SJSA1 (cell line): ENCODE measurements around the gene IRF5. TPM values are rescaled to one million over a fixed set of nuclear protein-coding genes. Genes with fewer than 3 reads are reported as not detected.
"Not testable (repeated sequence)": the region's sequence is repeated elsewhere in the genome, so short reads cannot be mapped to it uniquely, and the experiment has no call there.

Experiments used
- DNase-seq, 2 experiments: peaks; one replicate each; pipeline ENCODE4 v3.0.0-alpha.2; 2015 to 2020; ENCODE audit warnings: low spot score in 2 of 2, low read depth in 1 of 2
- H3K27ac ChIP-seq: fragments of 250-450 bp; sonication (Bioruptor Pico); 2 replicates; pipeline ENCODE4 v1.5.1; 2020; ENCODE audit warnings: mild to moderate bottlenecking, moderate library complexity
- H3K27me3 ChIP-seq: fragments of 250-450 bp; sonication (Bioruptor Pico); replicated peaks from 2 replicates; pipeline ENCODE4 v1.5.1; 2020; ENCODE audit warnings: mild to moderate bottlenecking, moderate library complexity
- H3K36me3 ChIP-seq: fragments of 250-450 bp; sonication (Bioruptor Pico); 2 replicates; pipeline ENCODE4 v1.5.1; 2020; ENCODE audit warnings: mild to moderate bottlenecking
- H3K4me1 ChIP-seq: fragments of 250-450 bp; sonication (Bioruptor Pico); replicated peaks from 2 replicates; pipeline ENCODE4 v1.6.1; 2021; ENCODE audit warnings: mild to moderate bottlenecking
- H3K4me3 ChIP-seq: fragments of 250-450 bp; sonication (Bioruptor Pico); 2 replicates; pipeline ENCODE4 v1.5.1; 2020; ENCODE audit warnings: mild to moderate bottlenecking
- H3K9me3 ChIP-seq: fragments of 250-450 bp; sonication (Bioruptor Pico); replicated peaks from 2 replicates; pipeline ENCODE4 v1.5.1; 2020; ENCODE audit warnings: mild to moderate bottlenecking
- total RNA-seq: library from RNA; depleted of rRNA; stranded (reverse); fragments of >200 nt; shearing (Covaris generic); gene quantifications from 2 replicates; pipeline ENCODE4 v1.2.3, GENCODE V29; 2014

IRF5 gene
- total RNA-seq, 1 experiment from 2014 or later, result 0.08 TPM

- Histone ChIP-seq H3K36me3 (peaks cover 70% of the 10 kb centered on the region), H3K27me3 (no peaks in the 10 kb centered on the region)
Observed at GRCh38 chr7:128961030-128961659, 23.4 kb downstream of the IRF5 start.

GRCh38 chr7:128962899-128963298 is 25.2 kb downstream of the IRF5 start:
- H3K36me3 ChIP-seq, result peaks cover 68% of the 10 kb centered on the region
- H3K9me3 ChIP-seq, result no peaks in the 10 kb centered on the region
- H3K27ac ChIP-seq, result no peak overlapping the region
- no peak for DNase-seq
- H3K27me3 ChIP-seq, result no peaks in the 10 kb centered on the region
- H3K4me3 ChIP-seq, result no peak overlapping the region
- no peaks in the 10 kb centered on the region for H3K4me1 ChIP-seq

More at GRCh38 chr7:128961030-128961659, 23.4 kb downstream of the IRF5 start:
- H3K27ac ChIP-seq, result no peak overlapping the region
- no peak overlapping the region for H3K4me3 ChIP-seq
- no peaks in the 10 kb centered on the region for H3K9me3 ChIP-seq
- H3K4me1 ChIP-seq, result no peaks in the 10 kb centered on the region
- no peak for DNase-seq

GRCh38 chr7:128963327-128963757 is 25.6 kb downstream of the IRF5 start:
- Histone ChIP-seq H3K4me3 (no peak overlapping the region), H3K9me3 (no peaks in the 10 kb centered on the region), H3K27ac (no peak overlapping the region), H3K27me3 (no peaks in the 10 kb centered on the region), H3K4me1 (no peaks in the 10 kb centered on the region), H3K36me3 (peaks cover 69% of the 10 kb centered on the region)
- DNase-seq, result no peak

- H3K36me3 ChIP-seq, result peaks cover 81% of the 10 kb centered on the region
- H3K27ac ChIP-seq, result no peak overlapping the region
- DNase-seq, result no peak
- no peaks in the 10 kb centered on the region for H3K4me1 ChIP-seq
- H3K4me3 ChIP-seq, result no peak overlapping the region
- H3K27me3 ChIP-seq, result no peaks in the 10 kb centered on the region
- no peaks in the 10 kb centered on the region for H3K9me3 ChIP-seq
Observed at GRCh38 chr7:128968624-128969023, 30.9 kb downstream of the IRF5 start.

GRCh38 chr7:128974241-128974934 is 36.7 kb downstream of the IRF5 start:
- Histone ChIP-seq H3K4me1 (no peaks in the 10 kb centered on the region), H3K27me3 (no peaks in the 10 kb centered on the region), H3K9me3 (no peaks in the 10 kb centered on the region), H3K36me3 (peaks cover 92% of the 10 kb centered on the region), H3K27ac (no peak overlapping the region), H3K4me3 (no peak overlapping the region)
- DNase-seq, result no peak

- Histone ChIP-seq H3K9me3 (no peaks in the 10 kb centered on the region), H3K4me3 (no peak overlapping the region), H3K36me3 (peaks cover 91% of the 10 kb centered on the region), H3K27ac (no peak overlapping the region), H3K4me1 (no peaks in the 10 kb centered on the region), H3K27me3 (no peaks in the 10 kb centered on the region)
- no peak for DNase-seq
Observed at GRCh38 chr7:128982105-128982504, 44.4 kb downstream of the IRF5 start.

- Histone ChIP-seq H3K36me3 (peaks cover 88% of the 10 kb centered on the region), H3K27ac (no peak overlapping the region), H3K27me3 (no peaks in the 10 kb centered on the region), H3K4me3 (no peak overlapping the region), H3K4me1 (no peaks in the 10 kb centered on the region), H3K9me3 (no peaks in the 10 kb centered on the region)
- no peak for DNase-seq
Observed at GRCh38 chr7:128985660-128986059, 47.9 kb downstream of the IRF5 start.

- no peaks in the 10 kb centered on the region for H3K9me3 ChIP-seq
- H3K4me1 ChIP-seq, result no peaks in the 10 kb centered on the region
- no peak overlapping the region for H3K27ac ChIP-seq
- H3K36me3 ChIP-seq, result peaks cover 89% of the 10 kb centered on the region
- H3K27me3 ChIP-seq, result no peaks in the 10 kb centered on the region
- no peak for DNase-seq
- no peak overlapping the region for H3K4me3 ChIP-seq
Observed at GRCh38 chr7:128986609-128987008, 48.9 kb downstream of the IRF5 start.

GRCh38 chr7:128988372-128988771 is 50.6 kb downstream of the IRF5 start:
- Histone ChIP-seq H3K4me1 (no peaks in the 10 kb centered on the region), H3K27me3 (no peaks in the 10 kb centered on the region), H3K9me3 (no peaks in the 10 kb centered on the region), H3K36me3 (peaks cover 85% of the 10 kb centered on the region), H3K4me3 (no peak overlapping the region), H3K27ac (no peak overlapping the region)
- DNase-seq, result no peak

GRCh38 chr7:128989961-128990360 is 52.2 kb downstream of the IRF5 start:
- Histone ChIP-seq H3K36me3 (peaks cover 83% of the 10 kb centered on the region), H3K4me1 (no peaks in the 10 kb centered on the region), H3K4me3 (no peak overlapping the region), H3K27ac (no peak overlapping the region), H3K9me3 (no peaks in the 10 kb centered on the region), H3K27me3 (no peaks in the 10 kb centered on the region)
- no peak for DNase-seq

- Histone ChIP-seq H3K27ac (no peak overlapping the region), H3K4me1 (peaks cover 7% of the 10 kb centered on the region), H3K9me3 (no peaks in the 10 kb centered on the region), H3K27me3 (no peaks in the 10 kb centered on the region), H3K4me3 (no peak overlapping the region), H3K36me3 (peaks cover 77% of the 10 kb centered on the region)
- no peak for DNase-seq
Observed at GRCh38 chr7:128993419-128993818, 55.7 kb downstream of the IRF5 start.

- not testable (repeated sequence) for H3K4me1 ChIP-seq, H3K9me3 ChIP-seq, H3K27me3 ChIP-seq, DNase-seq, H3K27ac ChIP-seq, H3K4me3 ChIP-seq
- peaks cover 75% of the 10 kb centered on the region for H3K36me3 ChIP-seq
Observed at GRCh38 chr7:128994560-128994959, 56.8 kb downstream of the IRF5 start.

- Histone ChIP-seq H3K9me3 (no peaks in the 10 kb centered on the region), H3K27me3 (no peaks in the 10 kb centered on the region), H3K36me3 (peaks cover 77% of the 10 kb centered on the region), H3K27ac (no peak overlapping the region), H3K4me1 (peaks cover 7% of the 10 kb centered on the region), H3K4me3 (no peak overlapping the region)
- no peak for DNase-seq
Observed at GRCh38 chr7:128997181-128997580, 59.5 kb downstream of the IRF5 start.
